ENCODE measurements around the gene PRKCE.

PRKCE gene

DNA sequence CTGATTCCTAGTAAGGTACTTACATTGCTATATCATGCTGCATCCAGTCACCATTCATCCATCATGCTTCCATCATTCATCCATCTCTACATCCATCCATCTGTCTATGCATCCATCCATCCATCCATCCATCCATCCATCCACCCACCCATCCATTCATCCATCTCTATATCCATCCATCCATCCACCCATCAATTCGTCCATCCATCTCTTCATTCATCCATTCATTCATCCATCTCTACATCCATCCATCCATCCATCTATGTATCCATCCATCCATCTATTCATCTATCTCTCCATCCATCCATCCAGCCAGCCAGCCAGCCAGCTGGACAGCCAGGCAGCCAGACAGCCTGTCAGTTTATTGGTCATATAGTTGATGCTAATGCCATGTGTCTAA lies 20.7 kb downstream of the PRKCE start:
- TF ChIP-seq, protein P1, sequence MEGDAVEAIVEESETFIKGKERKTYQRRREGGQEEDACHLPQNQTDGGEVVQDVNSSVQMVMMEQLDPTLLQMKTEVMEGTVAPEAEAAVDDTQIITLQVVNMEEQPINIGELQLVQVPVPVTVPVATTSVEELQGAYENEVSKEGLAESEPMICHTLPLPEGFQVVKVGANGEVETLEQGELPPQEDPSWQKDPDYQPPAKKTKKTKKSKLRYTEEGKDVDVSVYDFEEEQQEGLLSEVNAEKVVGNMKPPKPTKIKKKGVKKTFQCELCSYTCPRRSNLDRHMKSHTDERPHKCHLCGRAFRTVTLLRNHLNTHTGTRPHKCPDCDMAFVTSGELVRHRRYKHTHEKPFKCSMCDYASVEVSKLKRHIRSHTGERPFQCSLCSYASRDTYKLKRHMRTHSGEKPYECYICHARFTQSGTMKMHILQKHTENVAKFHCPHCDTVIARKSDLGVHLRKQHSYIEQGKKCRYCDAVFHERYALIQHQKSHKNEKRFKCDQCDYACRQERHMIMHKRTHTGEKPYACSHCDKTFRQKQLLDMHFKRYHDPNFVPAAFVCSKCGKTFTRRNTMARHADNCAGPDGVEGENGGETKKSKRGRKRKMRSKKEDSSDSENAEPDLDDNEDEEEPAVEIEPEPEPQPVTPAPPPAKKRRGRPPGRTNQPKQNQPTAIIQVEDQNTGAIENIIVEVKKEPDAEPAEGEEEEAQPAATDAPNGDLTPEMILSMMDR (conservative IDR thresholded peaks at IDR 0.05; ENCODE audit: low read depth), result no peak
- H3K27ac ChIP-seq, result no peak overlapping the region
- CTCF ChIA-PET, result no interaction called here
- DNase-seq (ENCODE audit: low spot score), result no peak
- POLR2A ChIA-PET (ENCODE audit: low non-redundant PET), result no interaction called here

GRCh38 chr2:45674035-45674816 lies 22.8 kb downstream of the PRKCE start:
- no peak for DNase-seq (ENCODE audit: low spot score)
- no peak overlapping the region for H3K27ac ChIP-seq
- TF ChIP-seq, protein P1 (conservative IDR thresholded peaks at IDR 0.05; ENCODE audit: low read depth), result no peak
- CTCF ChIA-PET, result no interaction called here
- POLR2A ChIA-PET (ENCODE audit: low non-redundant PET), result no interaction called here

GRCh38 chr2:45675263-45675812 lies 23.9 kb downstream of the PRKCE start:
- ChIA-PET POLR2A (ENCODE audit: low non-redundant PET) (no interaction called here), CTCF (interaction anchor here (1.0 kb wide), 1 partner anchor 104 kb away, joined by 7 read pairs; no protein-coding TSS in a partner anchor)
- peak; percentile 76 for DNase-seq (ENCODE audit: low spot score)
- TF ChIP-seq, protein P1 (conservative IDR thresholded peaks at IDR 0.05; ENCODE audit: low read depth), result no peak
- no peak overlapping the region for H3K27ac ChIP-seq

GRCh38 chr2:45676088-45676487 lies 24.6 kb downstream of the PRKCE start:
- no peak for DNase-seq (ENCODE audit: low spot score)
- ChIA-PET POLR2A (ENCODE audit: low non-redundant PET) (no interaction called here), CTCF (interaction anchor here (1.0 kb wide), 1 partner anchor 103 kb away, joined by 7 read pairs; no protein-coding TSS in a partner anchor)
- TF ChIP-seq, protein P1 (conservative IDR thresholded peaks at IDR 0.05; ENCODE audit: low read depth), result no peak
- H3K27ac ChIP-seq, result no peak overlapping the region

DNA sequence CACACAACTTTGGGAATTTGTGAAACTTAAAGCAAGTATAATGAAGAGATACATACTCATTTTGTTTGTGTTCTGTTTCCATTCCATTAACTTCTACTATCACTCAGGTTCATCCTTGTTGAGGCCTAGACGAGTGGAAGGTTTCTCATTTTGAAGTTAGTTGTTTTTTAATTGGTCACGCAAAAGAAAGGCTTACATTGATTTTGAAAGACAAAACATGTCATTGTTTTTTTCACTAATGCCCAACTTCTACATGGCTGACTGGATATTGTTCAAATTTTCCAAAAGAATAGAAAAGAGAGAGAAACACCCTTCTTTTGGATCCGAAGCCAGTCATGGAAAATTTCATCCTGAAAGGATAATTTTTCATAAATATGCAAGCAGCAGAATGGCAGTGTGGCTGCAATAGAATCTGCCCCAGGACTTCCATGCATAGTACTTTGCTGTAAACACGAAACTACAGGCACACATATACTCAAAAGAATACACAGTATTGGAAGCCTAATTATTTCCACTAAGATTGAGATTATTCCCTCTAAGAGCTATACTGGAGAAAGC lies 27.4 kb downstream of the PRKCE start:
- CTCF ChIA-PET, result no interaction called here
- H3K27ac ChIP-seq, result no peak overlapping the region
- DNase-seq (ENCODE audit: low spot score), result no peak
- POLR2A ChIA-PET (ENCODE audit: low non-redundant PET), result no interaction called here
- TF ChIP-seq, protein P1 (conservative IDR thresholded peaks at IDR 0.05; ENCODE audit: low read depth), result no peak

- POLR2A ChIA-PET (ENCODE audit: low non-redundant PET), result no interaction called here
- no peak overlapping the region for H3K27ac ChIP-seq
- DNase-seq (ENCODE audit: low spot score), result no peak
- CTCF ChIA-PET, result no interaction called here
- TF ChIP-seq, protein P1 (conservative IDR thresholded peaks at IDR 0.05; ENCODE audit: low read depth), result no peak
These were observed 29.0 kb downstream of the PRKCE start for GRCh38 chr2:45680351-45680967.

All from RWPE1 (cell line).